HG02885 (cell line): ENCODE data around the gene CASS4.

ENCODE experiments used
- ATAC-seq: cut with Tn5 transposase; IDR thresholded peaks from one replicate; pipeline ENCODE4 v1.9.1; 2021; ENCODE audit warnings: mild to moderate bottlenecking; ENCODE audit not compliant: unreplicated experiment, poor library complexity

Gene CASS4

DNA sequence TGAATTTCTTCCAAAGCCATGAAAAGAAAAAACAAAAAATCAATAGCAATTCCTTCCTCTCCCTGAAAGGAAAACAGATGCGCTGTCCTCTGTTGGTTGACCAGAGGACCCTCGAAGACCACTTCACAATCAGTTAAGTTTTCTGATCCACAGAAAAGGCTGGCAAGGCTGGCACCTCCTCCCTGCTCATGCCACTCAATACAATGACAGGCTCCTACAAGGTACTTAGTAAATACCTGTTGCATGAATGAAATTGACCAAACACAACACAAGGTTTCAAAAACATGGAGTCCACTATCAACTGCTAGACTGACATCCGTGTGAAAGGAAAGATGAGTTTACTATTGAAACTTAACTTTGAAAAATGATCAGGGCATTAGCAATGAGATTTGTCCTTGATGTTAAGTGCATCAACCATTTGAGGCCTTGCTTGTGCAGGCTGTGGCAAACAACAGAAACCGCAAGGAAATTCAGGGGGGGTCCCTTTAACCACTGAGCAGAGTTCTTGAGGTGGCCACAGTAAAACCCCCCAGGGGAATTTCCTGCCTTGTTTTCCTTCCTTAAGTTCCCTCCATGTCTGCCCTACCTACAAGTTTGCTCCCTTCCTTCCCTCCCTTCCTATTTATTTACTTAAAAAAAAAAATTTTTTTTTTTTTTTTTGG, 28.4 kb downstream of the CASS4 start:
- peak; percentile 73 for ATAC-seq

DNA sequence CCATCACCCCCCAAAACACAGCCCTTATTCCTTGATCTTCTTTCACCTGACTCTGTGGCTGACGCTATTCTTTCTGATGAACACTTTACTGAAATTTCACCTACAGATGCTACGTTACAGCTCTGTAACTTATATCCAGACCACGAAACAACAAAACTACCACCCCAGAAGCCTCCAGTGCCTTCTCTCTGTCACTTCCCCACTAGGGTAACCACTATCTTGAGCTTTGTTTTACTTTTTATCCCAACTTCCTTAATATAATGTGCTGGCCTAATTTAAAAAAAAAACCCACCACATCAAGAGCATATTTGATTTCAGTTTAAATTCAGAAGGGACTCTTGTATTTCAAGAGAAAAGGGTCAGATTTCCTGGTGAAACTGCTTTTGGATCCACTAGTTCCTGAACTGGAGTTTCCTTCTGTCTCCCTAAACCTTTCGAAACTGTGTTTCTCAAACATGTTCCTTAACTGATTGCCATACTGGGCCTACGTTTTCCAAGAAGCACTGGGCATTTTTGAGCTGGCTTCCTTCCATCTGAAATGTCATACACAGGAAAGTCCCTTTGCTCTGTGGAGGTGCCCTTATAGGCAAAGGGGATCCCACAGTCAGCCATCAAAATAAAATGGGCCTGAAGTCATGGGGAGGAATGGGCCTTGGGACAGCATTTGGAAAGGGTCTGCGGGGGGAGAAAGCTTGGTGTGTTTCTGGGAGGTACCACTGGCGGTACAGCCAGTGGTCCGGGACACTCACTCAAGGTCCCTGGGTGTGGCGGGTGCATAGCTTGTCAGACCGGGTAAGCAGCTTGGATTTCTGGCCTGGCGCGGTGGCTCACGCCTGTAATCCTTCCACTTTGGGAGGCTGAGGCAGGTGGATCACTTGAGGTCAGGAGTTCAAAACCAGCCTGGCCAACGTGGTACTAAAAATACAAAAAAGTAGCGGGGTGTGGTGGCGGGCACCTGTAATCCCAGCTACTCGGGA, 30.6 kb downstream of the CASS4 start:
- ATAC-seq = no peak

DNA sequence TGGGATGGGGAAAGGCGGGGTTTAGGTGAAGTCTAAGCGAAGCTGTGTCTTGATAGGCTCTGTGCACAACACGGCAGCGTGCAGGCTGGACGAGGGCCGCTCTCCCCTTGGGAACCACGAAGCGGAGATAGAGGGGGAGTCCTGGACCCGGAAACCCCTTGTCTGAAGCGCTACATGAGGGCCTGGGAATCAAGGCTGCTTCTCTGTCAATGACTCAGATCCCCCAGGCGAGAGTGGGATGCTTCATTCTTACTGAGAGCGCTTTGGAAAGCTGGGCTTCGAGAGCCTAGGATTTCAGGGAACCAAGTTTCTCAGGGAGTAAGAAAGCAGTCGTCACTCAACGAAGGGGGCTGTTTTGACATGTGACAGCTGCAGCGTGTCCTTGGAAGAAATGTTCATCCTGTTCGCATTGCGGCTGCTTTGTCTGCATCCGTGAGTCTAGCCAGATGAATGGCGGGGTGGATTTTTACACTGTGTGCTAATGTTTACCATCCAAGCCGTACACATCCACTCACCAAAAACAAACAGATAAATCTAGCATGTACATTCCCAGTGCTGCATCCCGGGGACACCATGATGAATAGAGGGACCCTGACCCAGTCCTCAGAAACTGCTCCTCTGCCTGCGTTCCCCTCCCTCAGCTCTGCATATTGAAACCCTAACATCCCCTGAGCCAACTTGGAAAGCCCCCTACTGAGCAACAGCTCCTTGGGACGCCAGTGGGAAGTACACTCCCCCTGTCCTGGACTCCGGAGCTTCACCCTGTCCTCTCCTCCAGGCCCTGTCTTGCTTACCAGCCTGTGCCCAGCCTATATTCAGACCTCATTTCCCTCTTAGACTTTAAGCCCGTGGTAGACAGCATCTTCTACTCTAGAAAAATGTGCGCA, 31.8 kb downstream of the CASS4 start:
- no peak for ATAC-seq

DNA sequence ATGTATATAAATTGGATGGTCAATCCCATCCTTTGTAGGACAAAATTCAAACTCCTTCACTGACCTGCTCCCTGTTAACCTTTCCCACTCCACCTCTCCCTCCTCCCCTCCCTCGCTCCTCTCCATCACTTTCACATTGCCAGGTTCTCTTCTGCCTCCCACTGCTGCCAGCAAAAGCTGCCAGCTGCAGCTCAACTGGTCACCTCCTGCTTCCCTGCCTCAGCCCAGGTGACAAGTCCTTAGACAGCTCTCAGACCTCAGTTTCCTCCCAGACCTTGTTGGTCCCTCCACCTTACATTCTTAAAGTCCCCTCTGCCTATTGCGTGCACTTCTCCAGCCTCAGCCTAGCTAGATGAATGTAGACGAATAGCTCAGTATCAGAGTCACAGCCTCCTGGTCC, 33.1 kb downstream of the CASS4 start:
- ATAC-seq = no peak

DNA sequence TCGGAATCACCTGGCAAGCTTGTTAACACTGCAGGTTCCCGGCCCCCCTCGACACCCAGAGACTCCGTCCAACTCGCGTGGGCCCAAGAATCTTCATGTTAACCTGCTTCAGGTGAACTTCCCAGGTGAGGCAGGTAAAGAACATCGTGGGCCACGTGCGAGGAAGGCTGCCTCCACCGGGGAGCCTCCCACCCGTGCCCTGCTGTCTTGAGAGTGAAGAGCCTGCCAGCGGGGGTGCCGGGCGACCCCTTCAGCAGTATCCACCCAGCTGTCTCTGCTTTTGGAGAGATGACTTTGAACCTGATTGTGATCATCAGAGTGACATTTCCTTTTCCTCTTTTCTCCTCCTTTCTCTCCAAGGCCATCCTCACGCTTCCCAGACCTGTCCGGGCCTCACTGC, 33.5 kb downstream of the CASS4 start:
- ATAC-seq = no peak

DNA sequence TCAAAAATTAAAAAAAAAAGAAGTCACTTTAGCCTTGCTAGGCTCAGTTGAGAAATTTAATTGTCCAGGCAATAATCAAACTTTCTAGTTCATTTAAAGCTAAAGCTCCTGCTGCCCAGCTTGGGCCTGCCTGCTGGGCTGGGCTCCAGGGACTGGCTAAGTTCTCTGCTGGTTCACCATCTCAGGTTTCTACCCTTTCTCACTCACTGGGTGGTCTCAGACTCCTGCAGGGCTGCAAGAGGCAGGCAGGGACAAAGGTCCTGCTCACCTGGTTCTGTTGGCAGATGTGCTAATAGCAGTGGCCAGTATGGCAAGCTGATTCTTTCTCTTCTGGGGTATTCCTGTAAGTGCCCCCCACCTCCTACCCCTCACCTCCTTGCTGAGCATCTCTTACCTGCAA, 35.2 kb downstream of the CASS4 start:
- no peak for ATAC-seq

DNA sequence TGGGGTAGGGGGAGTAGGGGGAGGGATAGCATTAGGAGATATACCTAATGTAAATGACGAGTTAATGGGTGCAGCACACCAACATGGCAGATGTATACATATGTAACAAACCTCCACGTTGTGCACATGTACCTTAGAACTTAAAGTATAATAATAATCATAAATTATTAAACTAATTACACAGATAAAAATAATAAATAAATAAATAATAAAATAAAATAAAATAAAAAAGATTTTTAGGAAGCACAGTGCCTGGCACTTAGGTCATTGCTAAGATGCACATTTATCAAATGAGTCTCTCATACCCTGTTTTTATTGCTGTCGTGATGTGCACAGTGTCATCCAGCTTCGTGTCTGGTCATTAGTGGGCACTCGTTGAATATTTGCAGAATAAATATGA, 37.4 kb downstream of the CASS4 start:
- no peak for ATAC-seq

DNA sequence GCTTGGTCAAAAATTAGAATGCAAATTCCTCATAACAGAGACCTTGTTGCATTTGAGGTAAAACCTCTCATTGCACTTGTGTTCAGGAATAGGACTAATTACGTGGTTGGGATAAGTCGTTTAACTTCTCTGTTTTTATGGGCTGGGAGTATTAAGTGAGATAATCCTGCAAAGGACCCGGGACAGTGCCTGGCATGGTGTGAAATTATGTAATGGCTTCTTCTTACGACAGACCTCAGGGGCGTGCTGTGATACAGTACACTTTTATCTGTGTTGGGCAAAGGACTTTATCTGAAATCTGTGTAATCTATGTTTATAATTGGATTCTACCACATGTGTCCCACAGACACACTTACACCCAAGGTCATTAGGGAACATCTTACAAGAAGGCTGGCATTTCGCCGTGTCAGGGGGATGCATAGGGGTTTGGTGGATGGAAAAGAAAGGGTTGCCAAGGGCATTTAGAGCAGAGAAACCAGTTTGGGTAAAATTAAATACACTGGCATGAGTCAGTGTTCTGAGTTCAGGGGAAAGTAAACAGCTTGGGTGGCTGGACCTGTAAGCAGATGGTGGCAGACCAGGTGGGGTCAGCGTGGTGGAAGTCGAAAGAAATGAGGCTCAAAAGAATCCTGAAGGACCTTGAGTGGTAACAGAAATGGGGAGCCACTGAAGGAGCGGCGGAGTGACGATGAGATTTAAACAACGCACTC, 39.2 kb downstream of the CASS4 start:
- no peak for ATAC-seq

DNA sequence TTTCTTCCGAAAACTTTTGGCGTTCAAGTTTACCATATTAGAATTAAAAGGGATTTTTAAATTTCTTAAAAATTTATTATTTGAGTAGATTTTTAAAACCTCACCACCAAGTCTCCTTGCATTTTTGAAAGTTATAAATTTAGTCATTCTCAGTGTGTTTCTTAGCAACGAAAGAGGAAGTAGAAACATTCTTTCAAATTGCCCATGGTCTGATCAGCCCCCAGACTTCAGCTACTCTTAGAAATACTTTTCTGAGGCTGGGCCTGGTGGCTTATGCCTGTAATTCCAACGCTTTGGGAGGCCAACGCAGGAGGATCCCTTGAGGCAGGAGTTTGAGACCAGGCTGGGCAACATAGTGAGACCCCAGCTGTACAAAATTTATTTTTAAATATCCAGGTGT, 41.3 kb downstream of the CASS4 start:
- ATAC-seq = peak; percentile 82

DNA sequence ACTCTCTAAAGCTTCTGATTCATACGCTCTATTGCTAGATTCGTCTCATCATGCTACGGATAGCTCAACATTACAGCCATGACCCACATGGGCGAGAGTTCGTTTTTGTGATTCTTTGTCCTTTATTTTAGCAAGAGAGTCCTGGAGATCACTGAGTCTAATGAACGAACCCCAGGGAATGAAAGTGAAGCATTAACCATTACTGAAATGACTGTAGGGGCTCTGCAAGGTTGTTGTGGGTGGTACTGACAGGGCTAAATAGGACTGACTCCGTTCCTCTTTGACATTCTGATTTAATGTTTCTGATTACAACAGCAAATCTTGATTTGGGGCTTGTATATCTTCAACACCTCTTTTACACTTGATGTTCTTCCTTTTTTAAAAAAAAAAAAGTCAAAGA, 42.7 kb downstream of the CASS4 start:
- peak; percentile 81 for ATAC-seq

DNA sequence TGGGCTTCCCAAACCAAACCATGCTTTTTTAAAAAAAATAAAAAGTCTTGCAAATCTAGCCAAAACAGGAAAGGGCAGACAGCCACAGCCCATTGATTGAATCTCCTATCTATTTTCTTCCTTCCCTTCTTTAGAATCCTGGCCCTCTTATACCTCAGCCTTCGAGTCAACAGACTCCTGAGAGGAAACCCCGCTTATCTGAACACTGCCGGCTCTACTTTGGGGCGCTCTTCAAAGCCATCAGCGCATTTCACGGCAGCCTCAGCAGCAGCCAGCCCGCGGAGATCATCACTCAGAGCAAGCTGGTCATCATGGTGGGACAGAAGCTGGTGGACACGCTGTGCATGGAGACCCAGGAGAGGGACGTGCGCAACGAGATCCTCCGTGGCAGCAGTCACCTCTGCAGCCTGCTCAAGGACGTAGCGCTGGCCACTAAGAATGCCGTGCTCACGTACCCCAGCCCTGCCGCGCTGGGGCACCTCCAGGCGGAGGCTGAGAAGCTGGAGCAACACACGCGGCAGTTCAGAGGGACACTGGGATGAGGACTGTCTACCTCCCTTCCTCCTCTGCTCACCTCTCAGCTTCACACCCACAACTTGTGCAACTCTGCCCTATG, 46.3 kb downstream of the CASS4 start:
- no peak for ATAC-seq

DNA sequence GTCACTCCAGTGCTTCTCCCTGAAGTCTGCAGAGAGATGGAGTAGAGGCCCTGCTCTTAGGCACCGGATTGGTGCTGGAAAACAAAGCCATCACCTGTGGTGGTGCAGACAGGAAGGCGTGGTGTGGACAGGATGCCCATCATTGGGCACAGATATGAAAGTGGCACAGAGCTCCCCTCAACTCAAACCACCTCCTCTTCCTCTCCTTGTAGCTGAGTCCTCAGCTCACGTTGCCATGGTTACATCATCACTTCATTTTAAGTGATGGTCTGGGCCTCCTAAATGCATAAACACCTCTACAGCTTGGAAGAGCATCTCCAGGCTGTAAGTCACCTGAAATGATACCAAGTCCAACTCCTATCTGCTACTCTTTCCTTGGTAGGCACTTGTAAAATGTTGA, 48.4 kb downstream of the CASS4 start:
- ATAC-seq = no peak

DNA sequence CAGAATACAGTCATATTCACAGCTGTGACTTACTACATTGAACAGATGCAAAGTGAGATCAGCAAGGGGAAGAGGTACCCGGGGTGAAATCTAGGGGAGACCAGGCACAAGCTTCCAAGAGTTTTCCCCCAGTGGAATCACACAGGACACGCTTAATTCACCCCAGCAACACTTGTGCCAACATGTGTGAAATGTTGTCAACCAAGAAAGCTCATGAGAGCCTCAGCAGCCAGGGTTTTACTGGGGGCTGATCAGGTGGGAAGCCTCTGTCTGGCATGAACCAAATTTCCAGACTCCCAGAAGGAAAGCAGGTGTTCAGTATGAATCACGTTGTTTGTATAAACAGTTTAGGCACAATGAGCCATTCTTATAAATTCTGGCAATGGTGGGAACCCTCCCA, 49.5 kb downstream of the CASS4 start:
- no peak for ATAC-seq

DNA sequence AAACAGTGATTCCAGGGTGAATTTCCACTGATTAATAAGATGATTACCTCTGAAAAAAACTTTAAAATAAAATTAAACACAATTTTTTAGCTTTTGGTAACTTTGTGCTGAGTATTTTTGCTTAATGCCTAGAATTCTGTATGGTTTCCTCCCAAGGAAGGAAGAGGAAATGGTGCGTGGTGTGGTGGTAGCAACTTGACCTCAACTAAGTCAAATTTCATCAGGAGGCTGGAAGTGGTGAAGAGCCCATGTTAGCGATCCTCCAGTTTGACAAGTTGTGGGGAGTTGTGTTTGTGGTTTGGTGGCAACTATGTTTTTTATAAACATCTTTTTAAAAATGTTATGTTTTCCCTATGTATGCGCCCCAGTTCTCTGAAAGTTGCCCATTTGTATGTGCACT, 51.4 kb downstream of the CASS4 start:
- no peak for ATAC-seq

DNA sequence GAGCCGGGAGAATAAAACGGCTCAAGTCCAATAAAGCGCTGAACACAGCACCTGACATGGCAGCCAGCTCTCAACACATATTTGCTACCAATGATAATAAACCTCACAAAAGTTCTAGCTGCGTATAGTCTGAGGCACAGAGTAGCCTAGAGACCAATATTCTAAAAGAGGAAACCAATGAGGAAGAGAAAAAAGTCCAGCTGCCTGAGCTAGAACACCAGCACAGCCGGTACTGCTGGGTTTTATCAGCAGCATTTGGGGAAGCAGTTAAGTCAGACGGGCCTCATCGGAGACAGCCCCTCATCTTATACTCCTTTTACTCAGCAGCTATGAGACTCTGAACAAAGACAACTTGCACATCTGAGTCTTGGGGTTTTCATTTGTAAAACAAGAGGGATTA, 53.9 kb downstream of the CASS4 start:
- peak; percentile 36 for ATAC-seq

DNA sequence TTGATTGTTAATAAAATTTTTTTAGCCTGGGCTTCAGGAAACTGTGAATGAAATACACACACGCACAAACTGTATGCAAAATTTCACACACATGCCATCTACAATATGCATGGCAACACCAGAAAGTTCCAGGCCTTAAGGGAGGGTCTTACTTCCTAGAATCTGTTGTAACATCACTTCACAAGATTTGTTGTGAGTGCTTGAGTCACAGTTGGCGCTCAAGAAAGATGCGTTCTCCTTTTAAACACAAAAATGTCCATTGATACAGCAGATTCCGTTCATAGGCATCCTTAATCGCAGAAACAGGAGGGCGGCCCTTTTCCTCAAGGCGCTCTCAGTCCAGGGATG, 55.9 kb downstream of the CASS4 start:
- ATAC-seq = peak; percentile 1

DNA sequence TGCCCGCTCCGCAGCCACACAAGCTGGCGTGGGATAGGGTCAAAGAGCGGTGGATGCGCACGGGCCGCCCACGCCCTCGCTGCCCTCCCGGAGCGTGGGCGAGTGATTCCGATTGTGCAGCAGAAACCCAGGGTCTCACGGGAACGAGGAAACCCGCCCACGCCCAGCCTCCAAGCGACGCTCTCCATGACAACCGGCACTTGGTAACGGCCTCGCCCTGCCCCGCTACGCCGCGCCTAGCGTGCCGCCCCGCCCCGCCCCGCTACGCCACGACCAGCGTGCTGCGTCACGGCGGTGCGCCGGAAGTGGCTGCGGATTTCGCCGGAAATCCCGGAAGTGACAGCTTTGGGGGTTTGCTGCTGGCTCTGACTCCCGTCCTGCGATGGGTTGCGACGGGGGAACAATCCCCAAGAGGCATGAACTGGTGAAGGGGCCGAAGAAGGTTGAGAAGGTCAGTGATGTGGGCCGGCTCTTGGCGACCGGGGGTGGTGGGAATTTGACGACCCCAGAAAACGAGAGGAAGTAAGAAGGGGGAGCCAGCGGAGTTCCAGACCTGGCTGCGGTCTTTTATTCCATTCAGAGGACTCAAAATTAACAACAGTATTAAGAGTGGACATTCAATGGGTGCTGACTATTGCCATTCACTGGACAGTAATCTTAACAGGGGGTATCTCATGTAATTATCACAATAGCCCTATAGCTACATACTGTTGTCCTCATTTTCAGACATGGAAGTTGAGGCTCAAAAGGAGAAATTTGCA, 56.4 kb downstream of the CASS4 start, which contains the start of gene RTF2:
TSS of gene RTF2 (plus strand) at position 312 of the 761 bp plus-strand sequence. CDS start at position 383, 71 bp downstream.
- ATAC-seq = peak; percentile 98

DNA sequence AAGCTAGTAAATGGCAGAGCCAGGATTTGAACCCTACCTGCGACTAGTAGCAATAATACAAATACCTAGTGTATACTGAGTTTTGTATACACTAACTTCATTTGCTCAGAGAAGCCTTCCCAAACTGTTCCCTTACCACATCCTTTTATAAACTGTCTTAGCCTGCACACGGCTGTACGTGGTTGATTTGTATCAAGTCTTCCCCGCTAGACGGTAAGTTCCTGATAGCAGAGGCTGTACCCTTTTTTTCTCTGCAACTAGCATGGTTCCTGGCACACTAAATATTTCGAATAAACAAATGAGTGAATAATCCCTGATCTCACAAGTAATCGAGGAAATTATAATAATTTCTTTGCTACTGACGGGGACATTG, 57.0 kb downstream of the CASS4 start:
- ATAC-seq = no peak

DNA sequence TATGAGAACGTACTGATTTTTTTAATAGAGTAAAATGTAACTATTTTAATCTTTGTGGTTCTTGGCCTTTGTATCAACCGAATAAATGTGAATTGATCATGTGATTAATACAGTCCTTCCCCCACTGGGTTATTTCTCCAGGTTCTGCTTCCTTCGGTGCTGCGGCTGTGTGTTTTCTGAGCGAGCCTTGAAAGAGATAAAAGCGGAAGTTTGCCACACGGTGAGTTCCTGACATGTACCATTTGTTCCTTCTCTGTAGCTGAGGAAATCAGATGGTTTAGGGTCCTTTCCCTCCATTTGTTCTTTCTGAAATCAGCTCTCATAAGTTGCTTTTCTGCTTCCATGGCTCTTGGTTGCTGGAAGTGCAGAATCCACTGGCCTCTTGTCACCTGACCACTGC, 71.9 kb downstream of the CASS4 start:
- no peak for ATAC-seq
